NOMO-1 treated with DMSO at 0.1 percent for 48 hours (cell line): ENCODE data around the gene PPP1R12C.
"Not testable (repeated sequence)": the region's sequence is repeated elsewhere in the genome, so short reads cannot be mapped to it uniquely, and the experiment has no call there.

Source experiments
- DNase-seq: peaks from one replicate; lab custom pipeline; 2025; ENCODE audit not compliant: unreplicated experiment; lab: John Stamatoyannopoulos, UW

Gene PPP1R12C

GRCh38 chr19:55116859-55117662, at the start of gene PPP1R12C:
PPP1R12C (minus strand) TSS chr19:55117637; CDS start chr19:55117543, 94 bp downstream.
- DNase-seq, result no peak

GRCh38 chr19:55166530-55167268, 49.3 kb upstream of the PPP1R12C start, which contains the start of gene DNAAF3:
DNAAF3 (minus strand) TSS chr19:55166613; CDS start chr19:55166413, 200 bp downstream.
- peak; percentile 96 for DNase-seq

- DNase-seq, result peak; percentile 89
Measured at GRCh38 chr19:55165952-55166529, 48.6 kb upstream of the PPP1R12C start.

- DNase-seq, result no peak
Measured at GRCh38 chr19:55161571-55162322, 44.3 kb upstream of the PPP1R12C start.

GRCh38 chr19:55160986-55161365, 43.5 kb upstream of the PPP1R12C start:
- DNase-seq, result no peak

- peak; percentile 90 for DNase-seq
Measured at GRCh38 chr19:55160128-55160985, 42.9 kb upstream of the PPP1R12C start.

GRCh38 chr19:55158848-55159749, 41.7 kb upstream of the PPP1R12C start:
- no peak for DNase-seq

- no peak for DNase-seq
Measured at GRCh38 chr19:55158423-55158822, 41.0 kb upstream of the PPP1R12C start.

GRCh38 chr19:55157064-55157908, 39.8 kb upstream of the PPP1R12C start, which contains the start of gene TNNI3:
TNNI3 (minus strand) TSS chr19:55157732; CDS start chr19:55157589, 143 bp downstream.
- peak; percentile 19 for DNase-seq

GRCh38 chr19:55156202-55157063, 39.0 kb upstream of the PPP1R12C start:
- peak; percentile 30 for DNase-seq

- DNase-seq, result not testable (repeated sequence)
Measured at GRCh38 chr19:55155784-55156183, 38.3 kb upstream of the PPP1R12C start.

- no peak for DNase-seq
Measured at GRCh38 chr19:55153652-55154264, 36.3 kb upstream of the PPP1R12C start.

GRCh38 chr19:55152017-55152416, 34.6 kb upstream of the PPP1R12C start:
- DNase-seq, result no peak

- DNase-seq, result no peak
Measured at GRCh38 chr19:55149078-55150003, 31.9 kb upstream of the PPP1R12C start, which contains the start of gene TNNT1. TNNT1 (minus strand) TSS chr19:55149206; CDS start chr19:55147157, 2,049 bp downstream.

GRCh38 chr19:55147545-55148251, 30.3 kb upstream of the PPP1R12C start:
- DNase-seq, result no peak
